NCI-H187 (cell line): ENCODE measurements around the gene RNASE4.

Experiments used
- DNase-seq, 2 experiments: peaks; one replicate each; lab custom pipeline; 2025; lab: John Stamatoyannopoulos, UW

The RNASE4 gene

DNA sequence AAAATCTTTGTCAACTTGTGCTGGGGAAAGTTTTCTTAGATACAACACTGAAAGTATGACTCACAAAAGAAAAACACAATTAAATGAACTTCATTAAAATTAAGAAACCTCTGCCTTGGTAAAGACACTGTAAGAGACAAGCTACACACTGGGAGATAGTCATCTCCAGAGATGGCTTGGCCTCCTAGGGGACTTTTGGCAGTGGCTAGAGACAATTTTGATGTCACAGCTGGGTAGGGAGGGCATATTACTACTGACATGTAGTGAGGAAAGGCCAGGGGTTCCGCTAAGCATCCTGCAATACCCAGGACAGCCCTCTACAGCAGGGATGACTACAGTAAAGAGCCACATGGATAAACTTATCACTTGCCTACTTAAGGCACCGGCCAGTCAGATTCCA, 8.7 kb upstream of the RNASE4 start:
- DNase-seq: no peak

DNA sequence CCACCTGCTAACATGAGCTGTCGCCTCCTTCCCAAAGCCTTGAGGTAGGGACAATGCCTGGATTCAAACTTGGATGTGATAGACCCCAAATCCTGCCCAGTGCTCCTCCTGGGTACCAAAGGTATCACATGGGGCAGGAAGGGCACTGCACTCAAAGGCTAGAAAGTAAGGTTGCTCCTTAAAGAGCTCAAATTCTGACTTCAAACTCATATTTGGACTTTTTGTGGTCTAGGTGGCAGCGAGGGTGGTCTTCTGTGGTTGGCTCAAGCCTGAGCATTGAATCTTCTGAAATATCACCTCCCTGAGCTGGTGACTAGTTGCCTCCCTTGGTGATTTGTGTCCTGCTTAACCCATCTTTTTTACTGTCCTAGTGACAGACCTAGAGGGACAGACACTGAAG, 8.3 kb upstream of the RNASE4 start:
- DNase-seq: no peak

DNA sequence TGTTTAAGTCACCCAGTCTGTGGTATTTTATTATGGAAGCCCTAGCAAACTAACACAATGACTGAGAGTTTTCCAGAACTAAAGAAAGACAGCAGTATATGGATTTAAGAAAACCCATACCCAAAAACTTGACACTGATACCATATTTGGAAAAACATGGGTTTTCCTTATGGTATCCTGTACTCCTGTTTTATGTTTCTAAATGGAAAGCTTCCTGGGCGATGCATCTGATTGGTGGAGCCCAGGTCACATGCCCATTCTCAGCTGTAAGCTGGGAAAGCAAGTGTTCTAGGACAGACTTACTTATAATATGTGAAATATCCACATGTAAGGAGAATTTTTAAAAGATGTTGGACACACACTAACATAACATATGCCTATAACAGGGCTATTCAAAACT, 4.5 kb upstream of the RNASE4 start:
- no peak for DNase-seq

DNA sequence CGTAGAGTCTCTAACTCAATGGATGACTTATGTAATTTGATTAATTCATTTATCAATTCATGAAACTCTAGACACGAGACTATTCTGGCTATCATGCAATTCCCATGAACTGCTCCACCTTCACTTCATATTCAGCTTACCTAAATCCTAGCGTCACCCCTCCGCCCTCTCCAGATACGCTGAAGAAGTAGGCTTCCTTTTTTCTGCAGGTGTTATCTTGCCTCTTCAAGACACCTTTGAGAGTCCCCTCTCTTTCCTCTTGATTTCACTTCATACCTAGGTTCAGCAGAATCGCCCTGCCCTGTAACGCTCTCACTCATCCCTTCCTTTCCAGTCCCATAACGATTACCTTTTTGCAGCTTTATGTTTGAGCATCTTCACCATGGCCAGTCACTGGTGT, 4.0 kb upstream of the RNASE4 start:
- no peak for DNase-seq

DNA sequence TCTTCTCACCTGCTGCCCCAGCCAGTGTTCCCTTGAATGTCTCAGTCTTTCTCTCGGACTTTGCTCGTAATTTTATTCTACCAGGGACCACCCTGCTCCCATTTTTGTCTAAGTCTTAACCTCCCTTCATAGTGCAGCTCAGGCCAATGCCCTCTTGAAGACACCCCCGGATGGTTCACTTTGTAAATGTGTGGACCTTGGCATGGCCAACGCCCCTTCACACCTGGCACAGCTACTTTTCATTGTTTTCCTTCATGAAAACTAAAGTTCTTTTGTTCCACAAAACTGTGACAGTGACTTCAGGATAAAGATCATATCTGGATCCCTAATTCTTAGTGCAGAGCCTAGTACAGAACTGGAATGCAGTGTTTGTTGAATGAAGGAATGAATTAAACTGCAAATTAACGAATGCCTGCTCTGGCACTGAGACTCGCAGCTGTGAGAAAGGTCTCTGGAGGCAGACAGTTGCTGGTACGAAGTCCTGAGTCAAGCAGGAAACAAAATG, 3.5 kb upstream of the RNASE4 start:
- DNase-seq: no peak

DNA sequence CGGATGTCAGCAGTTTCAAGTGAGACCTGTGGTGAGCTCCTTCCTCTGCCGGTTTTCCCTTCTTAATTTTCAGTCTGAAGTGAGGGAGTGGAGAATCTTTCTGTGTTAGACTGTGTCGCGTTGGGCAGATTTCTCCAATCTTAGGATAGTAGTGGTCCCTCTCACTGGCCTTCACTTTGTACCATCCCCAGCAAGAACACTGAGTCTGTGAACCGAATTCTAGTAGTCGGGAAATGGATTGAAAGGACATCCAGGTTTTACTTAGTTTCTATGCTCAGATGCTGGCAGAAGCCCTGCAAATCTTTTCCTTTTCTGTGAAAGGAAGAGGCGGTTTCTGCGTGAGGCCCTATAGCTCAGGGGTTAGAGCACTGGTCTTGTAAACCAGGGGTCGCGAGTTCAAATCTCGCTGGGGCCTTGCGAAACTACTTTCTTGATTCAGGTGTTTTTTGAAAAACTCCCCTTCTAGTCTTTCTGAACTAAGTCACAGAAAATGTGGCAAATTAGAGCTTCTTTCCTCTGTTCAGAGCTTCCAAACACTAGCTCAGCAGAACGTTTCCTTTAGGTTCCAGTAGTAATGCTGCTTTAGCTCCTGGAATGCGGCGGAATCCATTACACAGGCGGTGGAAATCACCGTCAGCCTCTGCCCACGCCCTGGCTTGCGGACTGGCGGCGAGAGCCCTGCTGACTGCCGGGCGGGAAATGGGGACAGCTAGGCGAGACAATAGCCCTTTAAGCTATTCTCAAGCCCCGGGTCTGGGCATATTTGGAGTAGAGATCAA, 2.8 kb upstream of the RNASE4 start:
- DNase-seq: peak; percentile 24 to 64

DNA sequence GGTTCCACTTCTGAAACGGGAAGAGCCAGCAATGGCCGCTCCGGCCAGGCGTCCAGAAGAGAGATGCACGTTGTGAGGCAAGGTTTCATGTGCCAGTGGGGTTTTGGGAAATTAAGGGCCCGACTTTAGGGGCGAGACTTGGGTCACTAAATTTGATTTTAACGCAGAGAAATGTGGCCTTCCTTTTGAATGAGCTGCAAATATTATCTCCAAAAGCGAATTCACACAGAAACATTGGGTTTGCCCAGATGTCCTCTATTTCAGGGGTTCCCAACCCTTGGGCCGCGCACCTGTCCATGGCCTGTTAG, 2.3 kb upstream of the RNASE4 start:
- DNase-seq: no peak

DNA sequence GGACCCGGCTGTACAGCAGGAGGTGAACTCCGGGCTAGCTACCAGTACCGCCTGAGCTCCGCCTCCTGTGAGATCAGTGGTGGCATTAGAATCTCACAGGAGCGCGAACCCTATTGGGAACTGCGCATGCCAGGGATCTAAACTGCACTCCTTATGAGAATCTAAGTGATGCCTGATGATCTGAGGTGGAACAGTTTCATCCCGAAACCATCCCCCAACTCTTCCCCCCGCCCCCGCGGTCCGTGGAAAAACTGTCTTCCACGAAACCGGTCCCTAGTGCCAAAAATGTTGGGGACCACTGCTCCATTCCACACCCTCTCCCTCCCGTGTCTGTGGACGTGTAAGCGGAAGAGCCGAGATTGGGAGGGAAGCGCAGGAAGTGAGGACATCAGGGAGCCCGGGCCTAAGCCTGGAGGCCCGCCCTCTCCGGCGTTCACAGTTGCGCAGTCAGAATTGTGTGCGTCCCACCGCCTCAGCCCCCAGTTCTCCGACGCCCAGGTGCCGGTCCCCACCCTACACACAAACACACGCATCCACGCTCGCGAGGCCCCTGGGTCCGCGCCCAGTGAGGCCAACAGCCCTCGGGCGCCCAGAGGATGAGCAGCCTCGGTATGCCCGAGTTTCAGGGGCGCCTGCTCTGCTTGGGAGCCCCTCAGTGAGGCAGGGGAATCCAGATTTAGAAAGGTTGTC, 1.8 kb upstream of the RNASE4 start:
- peak; percentile 41 to 47 for DNase-seq

DNA sequence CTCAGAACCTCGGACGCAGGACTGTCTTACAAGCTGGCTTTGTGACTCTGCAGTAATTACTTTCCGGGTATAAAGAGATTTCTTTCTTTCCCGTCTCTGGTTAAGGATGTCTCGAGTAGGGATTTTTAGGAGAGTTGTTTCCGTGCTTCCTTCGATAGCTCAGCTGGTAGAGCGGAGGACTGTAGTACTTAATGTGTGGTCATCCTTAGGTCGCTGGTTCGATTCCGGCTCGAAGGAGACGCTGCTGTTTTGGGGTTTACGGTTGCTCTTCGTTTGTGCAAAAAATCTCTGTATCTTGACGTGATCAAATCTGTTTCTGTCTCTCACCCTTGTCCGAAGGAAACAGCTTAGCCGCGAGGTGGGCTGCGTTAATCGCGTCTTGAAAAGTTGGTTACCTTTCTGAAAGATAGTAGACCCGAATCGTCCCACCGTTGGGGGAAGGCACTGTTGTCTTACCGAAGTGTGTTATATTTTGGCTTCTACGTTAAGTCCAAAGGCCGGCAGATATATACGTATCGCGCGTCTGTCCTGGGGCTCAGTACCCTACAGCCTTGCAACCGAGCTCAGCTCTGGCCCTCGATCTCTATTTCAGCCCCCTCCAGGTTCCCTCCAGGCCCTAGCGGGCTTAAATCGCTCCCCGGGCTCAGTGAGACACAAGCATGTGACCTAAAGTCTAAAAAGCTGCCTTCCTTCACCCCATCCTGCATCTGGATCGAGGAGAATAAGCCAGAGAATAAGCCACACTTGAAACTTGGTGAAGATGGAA, 1.1 kb upstream of the RNASE4 start:
- peak in 1 of 2 experiments; percentile 38 for DNase-seq

DNA sequence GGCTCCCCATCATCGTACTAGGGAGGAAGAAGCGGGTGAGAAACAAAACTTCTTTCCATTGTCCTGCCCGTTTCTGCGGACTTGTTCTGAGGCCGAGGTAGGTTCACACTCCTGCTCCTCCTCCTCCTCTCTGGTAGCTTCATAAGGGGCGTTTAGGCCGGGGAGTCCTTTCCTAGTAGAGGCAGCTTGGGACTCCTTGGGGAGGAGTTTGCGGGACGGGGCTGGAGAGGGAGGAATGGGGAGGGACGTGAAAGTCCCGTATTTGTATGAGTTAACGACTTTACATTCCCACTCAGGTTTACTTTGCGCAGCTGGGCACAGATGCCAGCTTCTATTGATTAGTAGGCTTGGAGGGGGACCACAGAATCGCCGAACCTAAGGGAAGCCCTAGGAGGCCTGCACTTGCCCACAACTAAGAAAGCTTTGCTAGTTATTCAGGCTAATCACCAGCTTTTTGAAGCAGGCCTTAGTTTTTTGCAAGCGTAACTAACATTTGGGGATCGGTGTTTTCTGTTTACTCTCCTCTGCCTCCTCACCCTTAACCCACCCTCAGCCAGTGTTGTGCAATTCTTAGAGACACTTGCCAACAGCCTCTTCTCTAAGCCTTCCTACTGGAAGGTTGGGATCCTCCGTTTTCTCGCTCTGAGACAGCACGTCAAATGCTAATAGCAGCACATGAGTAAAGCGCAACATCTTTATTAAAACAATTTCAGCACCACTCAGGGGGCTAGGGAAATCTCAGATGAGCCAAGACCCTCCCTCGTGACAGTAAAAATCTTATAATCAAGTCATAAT, 499 bp downstream of the RNASE4 start:
- DNase-seq: no peak

DNA sequence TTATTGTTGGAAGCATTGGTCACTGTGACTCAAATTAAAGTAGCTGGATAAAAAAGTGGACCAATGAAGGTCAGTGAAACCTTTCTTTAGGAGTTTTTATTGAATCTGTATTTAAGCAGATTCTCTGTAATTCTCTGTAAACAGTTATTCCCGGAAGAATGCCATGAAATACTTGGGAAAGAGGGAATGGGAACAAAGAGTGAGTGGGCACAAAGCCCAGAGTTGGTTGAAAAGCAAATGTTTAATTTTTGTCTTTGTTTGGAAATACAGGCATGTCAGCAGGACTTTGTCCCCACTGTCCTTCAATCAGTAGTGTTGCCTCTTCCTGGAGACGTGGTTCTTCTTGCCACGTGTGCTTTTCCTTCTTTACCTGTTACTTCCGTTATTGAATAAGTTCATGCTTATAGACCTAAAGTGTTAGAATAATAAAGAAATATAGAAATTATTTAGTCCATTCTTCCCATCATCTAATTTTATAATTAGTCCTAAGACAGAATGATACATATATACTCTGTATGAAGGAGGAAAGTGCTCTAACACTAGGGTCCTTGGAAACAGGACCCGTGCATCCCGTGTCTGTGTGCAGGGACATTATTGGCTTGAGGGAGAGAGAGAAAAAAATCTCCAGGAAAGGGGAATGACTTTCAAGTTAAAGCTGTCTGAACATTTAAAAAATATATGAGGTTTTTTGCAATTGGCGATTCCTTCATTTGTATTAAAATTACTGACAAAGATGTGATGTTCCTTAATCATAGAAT, 2.2 kb downstream of the RNASE4 start:
- DNase-seq: no peak

DNA sequence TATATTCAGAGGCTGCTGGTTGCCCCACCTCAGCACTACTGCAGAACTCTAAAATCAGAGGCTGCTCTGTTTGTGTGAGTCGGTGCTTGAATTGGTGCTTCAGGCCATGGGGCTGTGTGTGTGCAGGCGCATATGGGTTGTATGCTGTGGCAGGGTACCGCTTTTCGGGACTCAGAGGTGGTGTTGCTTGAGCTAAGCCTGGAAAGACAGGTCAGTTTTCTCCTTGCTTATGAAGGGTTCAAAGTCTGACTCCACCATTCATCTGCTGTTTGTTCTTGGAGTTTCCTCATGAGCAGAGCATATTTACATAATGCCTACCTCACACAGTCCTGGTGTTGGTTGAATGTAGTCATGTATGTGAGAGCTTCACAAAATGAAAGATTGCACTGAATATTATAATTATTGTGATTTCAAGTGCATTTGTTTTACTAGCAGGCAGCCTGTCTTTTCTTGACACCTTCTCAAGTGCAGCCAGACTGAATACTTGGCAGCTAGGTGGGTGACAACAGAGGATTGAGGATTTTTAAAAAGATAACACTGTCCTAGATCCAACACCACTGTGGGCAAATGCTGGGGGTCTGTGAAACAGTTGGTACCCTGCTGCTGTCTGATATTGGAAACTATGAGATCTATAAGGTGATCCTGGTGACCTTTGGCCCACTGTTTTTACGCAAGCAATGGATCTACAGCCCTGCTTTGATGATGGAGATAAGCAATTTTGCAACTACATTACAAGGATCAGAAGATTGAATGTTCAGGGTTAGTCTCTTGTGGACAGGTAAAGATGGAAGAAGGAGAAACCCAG, 3.2 kb downstream of the RNASE4 start:
- DNase-seq: no peak

DNA sequence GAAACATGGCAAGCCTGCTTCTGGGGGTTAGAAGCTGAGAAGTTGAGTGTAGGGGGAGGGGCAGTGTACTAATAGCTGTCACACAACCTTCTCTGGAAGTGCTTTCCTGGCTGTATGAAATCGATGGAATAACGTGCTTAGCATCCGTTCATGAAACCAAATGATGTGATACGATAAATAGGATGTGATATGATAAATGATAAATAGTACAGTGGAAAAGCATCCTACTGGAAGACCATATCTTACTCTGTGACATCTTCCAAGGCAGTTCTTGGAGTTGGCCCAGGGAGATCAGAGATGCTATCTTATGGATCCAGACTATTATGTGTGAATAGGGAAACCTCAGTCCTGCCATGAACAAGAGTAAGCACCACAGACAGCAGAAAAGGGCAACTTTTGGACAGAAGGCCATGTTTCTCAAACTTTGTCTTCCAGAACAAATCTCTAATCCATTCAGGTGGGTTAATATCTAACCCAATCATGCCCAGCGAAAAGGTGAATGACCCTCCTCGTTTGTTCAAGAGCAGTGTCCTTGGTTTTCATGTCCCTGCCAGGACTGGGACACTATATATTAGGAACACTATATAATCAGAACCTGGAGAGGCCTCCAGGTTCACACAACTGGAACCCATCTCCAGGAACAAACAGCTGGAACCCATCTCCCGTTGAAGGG, 3.9 kb downstream of the RNASE4 start, which contains the start of gene ANG:
ANG (plus strand) TSS at position 598 of the 673 bp plus-strand sequence. CDS start 4,801 bp downstream, outside the sequence.
- DNase-seq: no peak

DNA sequence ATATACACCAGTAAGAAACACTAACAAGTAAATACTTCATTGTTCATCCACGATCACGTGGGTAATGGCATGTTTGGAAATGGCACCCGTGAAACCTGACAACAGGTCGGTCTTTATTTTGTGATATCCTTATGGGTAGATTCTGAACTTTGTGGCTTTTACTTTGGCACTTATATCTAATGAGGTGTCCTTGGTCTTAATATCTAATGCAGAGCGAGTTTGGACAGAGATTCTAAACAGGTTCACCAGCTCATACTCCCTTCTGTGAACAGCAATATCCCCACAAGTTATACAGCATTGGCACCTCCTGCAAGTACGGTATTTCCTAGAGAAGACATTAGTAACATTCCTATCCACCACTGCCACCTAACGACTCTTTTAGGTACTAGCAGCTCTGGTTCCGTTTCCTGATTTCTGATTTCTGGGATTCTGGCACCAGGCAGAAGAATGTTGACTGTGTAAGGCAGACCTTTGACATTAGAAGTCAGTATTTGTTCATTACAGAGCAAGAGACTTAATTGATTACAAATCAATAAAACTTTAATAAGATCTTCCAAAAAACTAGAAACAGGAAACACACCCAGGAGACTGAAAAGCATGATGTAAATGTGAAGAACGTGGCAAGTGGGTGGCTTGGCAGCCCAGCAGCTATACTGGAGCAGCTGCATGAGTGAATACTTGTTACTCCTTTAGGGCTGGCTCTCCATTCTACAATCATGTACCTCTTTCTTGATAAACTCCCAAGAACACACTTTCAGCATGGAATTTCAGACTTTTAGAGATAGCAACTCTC, 6.7 kb downstream of the RNASE4 start:
- DNase-seq: peak; percentile 16 to 23

DNA sequence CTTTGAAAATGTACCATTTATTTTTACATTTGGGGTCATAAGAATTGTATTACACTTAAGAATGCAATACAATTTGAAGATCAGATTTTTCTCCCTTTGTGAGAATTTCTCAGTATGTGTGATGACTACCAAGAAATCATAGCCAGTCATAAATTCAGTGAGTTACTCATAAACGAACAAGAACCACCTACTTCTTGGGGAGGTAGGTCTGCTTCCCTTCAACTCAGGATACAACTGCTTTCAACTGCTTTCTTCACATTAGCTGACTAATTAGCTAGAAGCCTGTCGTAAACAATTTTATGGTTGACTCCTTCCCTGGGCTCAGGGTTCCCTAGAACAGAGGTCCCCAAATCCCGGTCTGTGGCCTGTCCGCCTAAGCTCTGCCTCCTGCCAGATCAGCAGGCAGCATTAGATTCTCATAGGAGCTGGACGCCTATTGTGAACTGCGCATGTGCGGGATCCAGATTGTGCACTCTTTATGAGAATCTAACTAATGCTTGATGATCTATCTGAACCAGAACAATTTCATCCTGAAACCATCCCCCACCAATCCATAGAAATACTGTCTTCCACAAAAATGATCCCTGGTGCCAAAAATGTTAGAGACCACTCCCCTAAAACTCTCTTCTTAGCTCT, 7.9 kb downstream of the RNASE4 start:
- DNase-seq: no peak

DNA sequence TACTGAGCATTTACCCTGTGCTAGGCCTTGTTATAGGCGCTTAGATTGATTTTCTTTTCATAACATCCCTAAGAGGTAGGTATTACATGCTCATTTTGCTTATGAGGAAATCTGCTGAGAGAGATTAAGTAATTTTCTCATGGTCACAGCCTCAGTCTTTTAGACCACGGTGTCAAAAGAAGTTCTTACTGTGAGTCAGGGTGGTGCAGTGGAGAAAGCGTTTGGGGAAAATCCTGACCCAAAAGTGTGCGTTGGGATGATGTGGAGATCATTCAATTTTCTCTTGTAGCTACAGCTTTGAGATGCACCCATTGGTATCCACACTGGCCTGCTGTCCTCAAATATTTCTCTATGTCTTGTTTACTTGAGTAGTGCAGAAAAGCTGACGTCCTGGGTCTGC, 12.4 kb downstream of the RNASE4 start:
- DNase-seq: no peak

DNA sequence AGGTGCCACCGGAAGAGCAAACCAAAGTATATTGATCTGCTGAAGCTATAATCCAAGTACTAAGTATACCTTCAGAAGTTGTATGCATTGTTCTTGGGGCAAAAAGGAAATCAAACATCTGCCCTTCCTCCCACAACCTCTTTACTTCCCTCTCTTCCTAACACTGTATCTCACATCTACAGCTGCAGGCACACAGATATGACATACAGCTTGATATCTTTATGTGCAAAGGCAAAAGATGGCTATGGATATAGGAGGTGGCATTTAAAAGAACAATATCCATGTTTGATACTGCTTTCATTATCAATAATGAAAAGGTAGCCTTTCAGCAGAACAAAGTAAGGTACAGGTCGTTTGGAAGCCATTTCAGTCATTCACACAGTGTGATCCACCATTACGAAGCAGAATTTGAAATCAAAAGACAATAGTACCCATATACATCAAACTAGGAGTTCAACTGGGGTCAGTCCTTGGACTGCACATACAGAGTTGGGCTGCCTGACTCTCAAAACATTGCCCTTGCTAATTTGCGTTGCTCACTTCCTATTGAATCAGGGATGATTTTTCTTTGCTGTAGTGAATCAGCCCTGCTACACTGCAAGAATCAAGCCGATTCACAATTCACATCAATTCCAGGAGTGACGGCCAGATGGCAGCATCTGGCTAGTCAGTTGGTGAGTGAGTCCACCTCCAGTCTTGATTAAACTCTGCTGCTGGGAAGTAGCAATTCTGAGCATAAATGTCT, 13.1 kb downstream of the RNASE4 start:
- DNase-seq: no peak

DNA sequence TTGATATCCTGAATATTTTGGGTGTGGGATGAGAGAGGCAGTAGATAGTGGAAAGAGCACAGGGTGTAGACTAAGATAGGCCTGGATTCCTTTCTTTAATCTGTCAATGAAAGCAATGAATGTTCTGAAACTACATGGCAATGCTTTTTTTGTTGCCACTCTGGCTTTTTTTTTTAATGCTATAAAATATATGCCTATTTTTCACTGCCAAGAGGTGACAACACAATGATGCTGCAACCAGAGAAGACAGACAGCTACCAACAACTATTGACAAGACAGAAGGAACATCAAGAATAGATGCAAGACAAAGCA, 13.6 kb downstream of the RNASE4 start:
- no peak for DNase-seq
